RWPE2 (cell line): ENCODE results near the gene OR52I2.

Source experiments
- ATAC-seq: fragments of 200-7000 bp; cut with Tn5 transposase; 3 replicates; pipeline ENCODE4 v1.9.1; 2021; ENCODE audit warnings: low read depth
- DNase-seq: peaks from one replicate; pipeline ENCODE4 v3.0.0-alpha.2; 2020; ENCODE audit warnings: low spot score
- H3K27ac ChIP-seq: fragments of 450-650 bp; 2 replicates; pipeline ENCODE4 v1.5.1; 2017; ENCODE audit warnings: mild to moderate bottlenecking; ENCODE audit not compliant: poor library complexity, severe bottlenecking
- H3K27me3 ChIP-seq: fragments of 250-450 bp; sonication (Bioruptor Pico); 2 replicates; pipeline ENCODE4 v1.5.1; 2021; ENCODE audit warnings: mild to moderate bottlenecking, moderate library complexity; ENCODE audit not compliant: insufficient read depth, poor library complexity, severe bottlenecking
- H3K36me3 ChIP-seq: fragments of 250-450 bp; sonication (Bioruptor Pico); 2 replicates; pipeline ENCODE4 v1.5.1; 2020; ENCODE audit warnings: low read depth, mild to moderate bottlenecking, moderate library complexity
- H3K4me1 ChIP-seq: fragments of 250-450 bp; sonication (Bioruptor Pico); 2 replicates; pipeline ENCODE4 v1.5.1; 2021; ENCODE audit warnings: mild to moderate bottlenecking, moderate library complexity; ENCODE audit not compliant: insufficient read depth, poor library complexity, severe bottlenecking
- H3K4me3 ChIP-seq: fragments of 250-450 bp; sonication (Bioruptor Pico); 2 replicates; pipeline ENCODE4 v1.5.1; 2021; ENCODE audit warnings: mild to moderate bottlenecking, moderate library complexity; ENCODE audit not compliant: severe bottlenecking
- H3K9me3 ChIP-seq: fragments of 250-450 bp; sonication (Bioruptor Pico); 2 replicates; pipeline ENCODE4 v1.5.1; 2021; ENCODE audit warnings: mild to moderate bottlenecking, moderate library complexity; ENCODE audit not compliant: severe bottlenecking
- CTCF ChIP-seq: fragments of 450-650 bp; IDR thresholded peaks from one replicate; pipeline ENCODE4 v1.5.1; 2017; ENCODE audit warnings: mild to moderate bottlenecking, moderate library complexity; ENCODE audit not compliant: poor library complexity, severe bottlenecking

Gene OR52I2

GRCh38 chr11:4615856-4616444 lies 34.4 kb downstream of the OR52I2 start:
- no peak for ATAC-seq
- Histone ChIP-seq H3K9me3 (no peaks in the 10 kb centered on the region), H3K36me3 (no peaks in the 10 kb centered on the region), H3K27me3 (no peaks in the 10 kb centered on the region), H3K4me3 (no peak overlapping the region), H3K27ac (no peak overlapping the region), H3K4me1 (no peaks in the 10 kb centered on the region)
- DNase-seq, result no peak
- TF ChIP-seq CTCF, result no peak

- Histone ChIP-seq H3K27me3 (no peaks in the 10 kb centered on the region), H3K36me3 (no peaks in the 10 kb centered on the region), H3K4me3 (no peak overlapping the region), H3K9me3 (no peaks in the 10 kb centered on the region), H3K4me1 (no peaks in the 10 kb centered on the region), H3K27ac (no peak overlapping the region)
- DNase-seq (no peak), ATAC-seq (no peak)
- TF ChIP-seq CTCF, result no peak
These were observed 38.0 kb downstream of the OR52I2 start for GRCh38 chr11:4619514-4619913.

GRCh38 chr11:4626207-4627099 lies 44.9 kb downstream of the OR52I2 start:
- Histone ChIP-seq H3K4me3 (no peak overlapping the region), H3K27ac (no peak overlapping the region), H3K4me1 (no peaks in the 10 kb centered on the region), H3K36me3 (no peaks in the 10 kb centered on the region), H3K27me3 (no peaks in the 10 kb centered on the region), H3K9me3 (no peaks in the 10 kb centered on the region)
- peak; percentile 90 for ATAC-seq
- TF ChIP-seq CTCF, result peak; percentile 69
- DNase-seq, result no peak

GRCh38 chr11:4636136-4636535 lies 54.6 kb downstream of the OR52I2 start:
- no peaks in the 10 kb centered on the region for H3K9me3 ChIP-seq
- ATAC-seq, result no peak

More at GRCh38 chr11:4636136-4636535, 54.6 kb downstream of the OR52I2 start:
- no peak for DNase-seq
- Histone ChIP-seq H3K36me3 (no peaks in the 10 kb centered on the region), H3K27me3 (no peaks in the 10 kb centered on the region), H3K27ac (no peak overlapping the region), H3K4me1 (no peaks in the 10 kb centered on the region), H3K4me3 (no peak overlapping the region)
- TF ChIP-seq CTCF, result no peak
